Measurements from ENCODE around the gene ITGA5.

The ITGA5 gene

GRCh38 chr12:54421175-54421878 lies 2.3 kb upstream of the ITGA5 start:
- Histone ChIP-seq H3K4me2 (ENCODE audit: low read length) (no peak overlapping the region), H3K4me3 (ENCODE audit: low read length) (no peak overlapping the region), H3K79me2 (ENCODE audit: control insufficient read depth, low read length) (no peaks in the 10 kb centered on the region), H3K27me3 (ENCODE audit: control insufficient read depth, low read length) (peaks cover 95% of the 10 kb centered on the region), H3K27ac (ENCODE audit: low read depth, low read length) (no peak overlapping the region), H3K36me3 (ENCODE audit: control insufficient read depth, low read length) (no peaks in the 10 kb centered on the region), H4K20me1 (ENCODE audit: control insufficient read depth, insufficient read depth, low read depth, low read length) (no peaks in the 10 kb centered on the region), H3K9me3 (ENCODE audit: control insufficient read depth, insufficient read depth, low read length) (no peaks in the 10 kb centered on the region), H3K9me2 (replicated peaks; ENCODE audit: control insufficient read depth, low read length) (no peaks in the 10 kb centered on the region), H3K4me1 (ENCODE audit: control insufficient read depth, low read length) (no peaks in the 10 kb centered on the region; the same call in 1 of the 2 replicates), H3F3A (ENCODE audit: control insufficient read depth, insufficient read depth) (no peaks in the 10 kb centered on the region)
- TF ChIP-seq EZH2phosphoT487 (IDR thresholded peaks at IDR 0.05; ENCODE audit: borderline replicate concordance, low read length), result no peak
- TF ChIP-seq CTCF (IDR thresholded peaks at IDR 0.05; ENCODE audit: low read depth, low read length, poor library complexity, severe bottlenecking), result no peak

- Histone ChIP-seq H3K36me3 (ENCODE audit: control insufficient read depth, low read length) (no peaks in the 10 kb centered on the region), H4K20me1 (ENCODE audit: control insufficient read depth, insufficient read depth, low read depth, low read length) (no peaks in the 10 kb centered on the region), H3K27ac (ENCODE audit: low read depth, low read length) (no peak overlapping the region), H3K79me2 (ENCODE audit: control insufficient read depth, low read length) (no peaks in the 10 kb centered on the region), H3K4me1 (ENCODE audit: control insufficient read depth, low read length) (no peaks in the 10 kb centered on the region; the same call in 1 of the 2 replicates), H3K9me2 (replicated peaks; ENCODE audit: control insufficient read depth, low read length) (no peaks in the 10 kb centered on the region), H3K9me3 (ENCODE audit: control insufficient read depth, insufficient read depth, low read length) (no peaks in the 10 kb centered on the region), H3K4me2 (ENCODE audit: low read length) (no peak overlapping the region), H3K4me3 (ENCODE audit: low read length) (no peak overlapping the region), H3K27me3 (ENCODE audit: control insufficient read depth, low read length) (peaks cover 90% of the 10 kb centered on the region), H3F3A (ENCODE audit: control insufficient read depth, insufficient read depth) (no peaks in the 10 kb centered on the region)
- TF ChIP-seq EZH2phosphoT487 (IDR thresholded peaks at IDR 0.05; ENCODE audit: borderline replicate concordance, low read length) (no peak), CTCF (IDR thresholded peaks at IDR 0.05; ENCODE audit: low read depth, low read length, poor library complexity, severe bottlenecking) (no peak)
These were observed 1.7 kb upstream of the ITGA5 start for GRCh38 chr12:54420766-54421144.

DNA sequence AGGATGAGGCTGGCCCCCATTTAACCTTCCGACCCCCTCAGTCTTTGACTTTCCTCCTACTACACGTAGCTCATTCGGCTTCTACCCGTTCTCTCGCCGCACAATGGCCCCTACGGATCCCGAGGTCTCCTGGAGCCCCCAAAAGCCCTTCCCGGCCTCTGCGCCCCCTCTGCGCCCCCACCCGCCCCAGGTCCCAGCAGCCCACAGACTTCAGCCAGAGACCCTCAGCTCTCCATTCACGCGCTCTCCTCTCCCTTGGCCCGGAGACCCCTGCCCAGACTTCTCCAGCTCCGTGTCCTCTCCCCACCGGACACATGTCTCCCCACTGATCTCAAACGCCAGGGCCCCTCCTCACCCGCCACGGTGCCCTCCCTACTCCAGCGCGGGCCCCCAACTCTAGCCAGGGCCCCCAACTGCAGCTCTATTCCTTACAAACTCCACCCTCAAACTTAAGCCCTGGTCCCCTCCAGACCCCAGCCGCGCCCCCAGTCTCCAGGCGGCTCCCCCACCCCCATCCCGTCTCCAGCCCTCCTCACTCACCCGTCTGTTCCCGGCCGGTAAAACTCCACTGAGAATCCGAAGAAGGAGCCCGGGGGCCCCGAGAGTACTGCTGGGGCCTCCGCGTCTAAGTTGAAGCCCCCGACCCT lies 502 bp downstream of the ITGA5 start:
- Histone ChIP-seq H4K20me1 (ENCODE audit: control insufficient read depth, insufficient read depth, low read depth, low read length) (no peaks in the 10 kb centered on the region), H3K4me1 (ENCODE audit: control insufficient read depth, low read length) (peaks cover 3% of the 10 kb centered on the region), H3K27ac (ENCODE audit: low read depth, low read length) (no peak overlapping the region), H3K4me2 (ENCODE audit: low read length) (no peak overlapping the region), H3K27me3 (ENCODE audit: control insufficient read depth, low read length) (peaks cover 76% of the 10 kb centered on the region), H3K79me2 (ENCODE audit: control insufficient read depth, low read length) (no peaks in the 10 kb centered on the region), H3K4me3 (ENCODE audit: low read length) (no peak overlapping the region), H3F3A (ENCODE audit: control insufficient read depth, insufficient read depth) (no peaks in the 10 kb centered on the region), H3K9me3 (ENCODE audit: control insufficient read depth, insufficient read depth, low read length) (no peaks in the 10 kb centered on the region), H3K9me2 (replicated peaks; ENCODE audit: control insufficient read depth, low read length) (no peaks in the 10 kb centered on the region), H3K36me3 (ENCODE audit: control insufficient read depth, low read length) (no peaks in the 10 kb centered on the region)
- no peak for TF ChIP-seq EZH2phosphoT487 (IDR thresholded peaks at IDR 0.05; ENCODE audit: borderline replicate concordance, low read length)
- no peak for TF ChIP-seq CTCF (IDR thresholded peaks at IDR 0.05; ENCODE audit: low read depth, low read length, poor library complexity, severe bottlenecking)
